Bronchial epithelial cell (primary cell): ENCODE data around the gene TBL2. TPM values are rescaled to one million over a fixed set of nuclear protein-coding genes. Genes with fewer than 3 reads are reported as not detected.
A peak's percentile ranks its signal among the peaks of the same experiment; 100 is the strongest.
"Not testable (repeated sequence)": the region's sequence is repeated elsewhere in the genome, so short reads cannot be mapped to it uniquely, and the experiment has no call there.

Source experiments
- DNase-seq: peaks from one replicate; pipeline ENCODE4 v3.0.0-alpha.2; 2010; ENCODE audit warnings: low read depth
- FAIRE-seq: peaks from 2 replicates; lab custom pipeline; 2011; peaks lifted over from hg19 to GRCh38; lab: Jason Lieb, UNC
- H3K27me3 ChIP-seq: 2 replicates; pipeline ENCODE4 v1.5.1; 2011; ENCODE audit warnings: low read length; ENCODE audit not compliant: control insufficient read depth, insufficient read depth
- H3K36me3 ChIP-seq: 2 replicates; pipeline ENCODE4 v1.5.1; 2011; ENCODE audit warnings: low read length; ENCODE audit not compliant: control insufficient read depth, insufficient read depth
- H3K4me3 ChIP-seq: 2 replicates; pipeline ENCODE4 v1.5.1; 2011; ENCODE audit warnings: mild to moderate bottlenecking, low read depth, low read length, control low read depth
- total RNA-seq: library from RNA; depleted of rRNA; stranded (reverse); fragments of >200 nt; gene quantifications from 2 replicates; pipeline ENCODE4 v1.2.1, GENCODE V29; 2014
- TF ChIP-seq, protein P1 (sequence below): IDR thresholded peaks from 2 replicates; pipeline ENCODE4 v1.5.1; 2011; ENCODE audit warnings: mild to moderate bottlenecking, moderate library complexity, low read length, control low read depth, inconsistent platforms; ENCODE audit not compliant: insufficient read depth, severe bottlenecking

Gene TBL2
- total RNA-seq, 1 donor from 2014 or later: 78.7 TPM

DNA sequence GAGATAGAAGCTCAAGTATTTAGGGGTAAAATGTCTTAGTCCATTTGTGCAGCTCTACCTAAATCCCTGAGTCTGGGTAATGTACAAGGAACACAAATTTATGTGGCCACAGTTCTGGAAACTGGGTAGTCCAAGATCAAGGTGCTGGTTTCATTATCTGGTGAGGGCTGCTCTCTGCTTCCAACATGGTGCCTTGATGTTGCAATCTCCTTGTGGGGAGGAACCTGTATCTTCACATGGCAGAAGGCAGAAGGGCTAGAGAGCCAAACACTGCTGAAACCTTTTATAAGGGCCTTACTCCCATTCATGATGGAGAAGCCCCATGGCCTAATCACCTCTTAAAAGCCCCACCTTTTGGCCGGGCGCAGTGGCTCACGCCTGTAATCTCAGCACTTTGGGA is 47.6 kb downstream of the TBL2 start:
- no peak for FAIRE-seq
- Histone ChIP-seq H3K4me3 (no peak overlapping the region), H3K36me3 (no peaks in the 10 kb centered on the region), H3K27me3 (no peaks in the 10 kb centered on the region)
- TF ChIP-seq, protein P1, sequence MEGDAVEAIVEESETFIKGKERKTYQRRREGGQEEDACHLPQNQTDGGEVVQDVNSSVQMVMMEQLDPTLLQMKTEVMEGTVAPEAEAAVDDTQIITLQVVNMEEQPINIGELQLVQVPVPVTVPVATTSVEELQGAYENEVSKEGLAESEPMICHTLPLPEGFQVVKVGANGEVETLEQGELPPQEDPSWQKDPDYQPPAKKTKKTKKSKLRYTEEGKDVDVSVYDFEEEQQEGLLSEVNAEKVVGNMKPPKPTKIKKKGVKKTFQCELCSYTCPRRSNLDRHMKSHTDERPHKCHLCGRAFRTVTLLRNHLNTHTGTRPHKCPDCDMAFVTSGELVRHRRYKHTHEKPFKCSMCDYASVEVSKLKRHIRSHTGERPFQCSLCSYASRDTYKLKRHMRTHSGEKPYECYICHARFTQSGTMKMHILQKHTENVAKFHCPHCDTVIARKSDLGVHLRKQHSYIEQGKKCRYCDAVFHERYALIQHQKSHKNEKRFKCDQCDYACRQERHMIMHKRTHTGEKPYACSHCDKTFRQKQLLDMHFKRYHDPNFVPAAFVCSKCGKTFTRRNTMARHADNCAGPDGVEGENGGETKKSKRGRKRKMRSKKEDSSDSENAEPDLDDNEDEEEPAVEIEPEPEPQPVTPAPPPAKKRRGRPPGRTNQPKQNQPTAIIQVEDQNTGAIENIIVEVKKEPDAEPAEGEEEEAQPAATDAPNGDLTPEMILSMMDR: no peak
- no peak for DNase-seq

DNA sequence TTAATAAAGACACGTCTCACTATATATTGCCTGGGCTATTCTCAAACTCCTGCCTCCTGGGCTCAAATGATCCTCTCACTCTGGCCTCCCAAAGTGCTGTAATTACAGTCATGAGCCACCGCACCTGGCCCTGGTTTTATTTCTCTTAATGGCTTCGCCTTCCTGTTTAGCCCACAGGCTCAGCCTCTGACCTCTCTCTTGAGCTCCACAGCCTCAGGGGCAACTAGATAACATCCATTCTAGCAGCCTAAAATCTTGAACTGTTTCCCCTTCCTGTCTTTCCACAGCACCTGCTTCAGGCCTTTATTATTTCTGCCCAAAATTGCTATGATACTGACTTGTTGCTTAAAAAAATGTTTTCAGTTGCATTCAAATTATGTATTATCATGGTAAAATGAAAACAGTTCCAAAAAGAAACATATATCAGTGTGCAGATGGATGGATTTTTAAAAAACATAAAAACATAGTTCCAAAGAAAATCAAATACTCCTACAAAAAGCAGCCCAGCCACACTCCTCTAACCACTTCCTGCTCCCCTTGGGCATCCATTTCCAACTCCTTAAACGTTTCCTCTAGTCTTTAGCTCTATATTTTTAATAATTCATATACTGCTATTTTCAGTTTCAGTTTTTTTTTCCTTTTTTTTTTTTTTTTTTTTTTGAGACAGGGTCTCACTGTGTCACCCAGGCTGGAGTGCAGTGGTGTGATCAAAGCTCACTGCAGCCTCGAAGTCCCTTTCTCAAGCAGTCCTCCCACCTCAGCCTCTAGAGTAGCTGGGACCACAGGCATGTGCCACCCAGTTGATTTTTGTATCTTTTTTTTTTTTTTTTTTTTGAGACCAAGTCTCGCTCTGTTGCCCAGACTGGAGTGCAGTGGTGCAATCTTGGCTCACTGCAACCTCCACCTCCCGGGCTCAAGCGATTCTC is 51.2 kb downstream of the TBL2 start:
- no peaks in the 10 kb centered on the region for H3K36me3 ChIP-seq
- TF ChIP-seq, protein P1: no peak
- no peak for DNase-seq
- H3K4me3 ChIP-seq: no peak overlapping the region
- H3K27me3 ChIP-seq: no peaks in the 10 kb centered on the region
- no peak for FAIRE-seq

DNA sequence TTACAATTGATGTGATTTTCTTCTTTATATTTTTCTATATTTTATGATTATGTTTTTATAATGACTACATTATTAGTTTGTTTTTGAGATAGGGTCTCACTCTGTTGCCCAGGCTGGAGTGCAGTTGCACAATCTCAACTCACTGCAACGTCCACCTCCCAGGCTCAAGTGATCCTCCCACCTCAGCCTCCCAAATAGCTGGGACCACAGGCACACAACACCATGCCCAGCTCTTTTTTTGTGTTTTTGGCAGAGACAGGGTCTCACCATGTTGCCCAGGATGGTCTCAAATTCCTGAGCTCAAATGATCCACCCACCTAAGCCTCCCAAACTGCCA is 52.3 kb downstream of the TBL2 start:
- not testable (repeated sequence) for H3K36me3 ChIP-seq, FAIRE-seq, H3K27me3 ChIP-seq

DNA sequence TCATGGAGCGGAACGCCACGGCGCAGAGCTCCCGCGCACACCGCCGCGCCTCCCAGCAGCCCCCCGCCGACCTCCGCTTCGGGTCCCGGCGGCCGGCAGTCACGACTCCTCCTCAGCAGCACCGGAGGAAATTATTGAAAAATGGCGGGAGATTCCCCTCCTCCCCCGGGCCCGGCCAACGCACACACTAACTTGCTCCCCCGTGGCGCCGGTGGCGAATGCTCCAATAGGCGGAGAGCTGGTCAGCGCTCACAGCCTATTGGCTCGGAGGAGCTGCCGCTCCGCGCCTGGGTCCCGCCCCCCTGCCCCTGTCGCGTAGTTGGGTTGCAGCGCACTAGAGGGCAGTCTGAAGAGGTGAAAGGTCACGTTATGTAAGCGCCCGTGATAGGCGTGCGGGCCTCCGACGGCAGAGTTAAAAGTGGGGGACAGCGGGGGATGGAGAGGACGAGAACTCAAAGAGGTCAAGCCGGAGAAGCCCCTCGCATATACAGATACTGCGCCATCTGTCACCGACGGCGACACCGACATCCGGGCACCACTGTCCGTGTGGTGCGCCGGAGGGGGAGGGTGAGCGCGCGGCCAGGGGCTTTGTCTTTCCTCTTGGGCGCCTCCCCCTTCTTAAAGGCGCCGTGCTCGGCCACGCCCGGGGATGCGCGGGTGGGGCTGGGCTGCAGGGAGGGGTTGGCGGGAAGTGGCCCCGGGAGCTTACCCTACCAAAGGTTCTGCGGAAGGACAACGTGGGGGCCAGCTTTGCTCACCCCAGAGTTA is 56.1 kb downstream of the TBL2 start, which contains the start of gene BAZ1B:
Gene BAZ1B, minus strand, starts transcription at position 189 of the 768 bp plus-strand sequence. CDS start 360 bp downstream, outside the sequence.
- Histone ChIP-seq H3K36me3 (no peaks in the 10 kb centered on the region), H3K27me3 (no peaks in the 10 kb centered on the region), H3K4me3 (peak within 1 kb of the TSS; percentile 60)
- DNase-seq: peak; percentile 87
- TF ChIP-seq, protein P1: peak; percentile 16
- no peak for FAIRE-seq

More for the DNA sequence above, 52.3 kb downstream of the TBL2 start:
- not testable (repeated sequence) for DNase-seq, H3K4me3 ChIP-seq

DNA sequence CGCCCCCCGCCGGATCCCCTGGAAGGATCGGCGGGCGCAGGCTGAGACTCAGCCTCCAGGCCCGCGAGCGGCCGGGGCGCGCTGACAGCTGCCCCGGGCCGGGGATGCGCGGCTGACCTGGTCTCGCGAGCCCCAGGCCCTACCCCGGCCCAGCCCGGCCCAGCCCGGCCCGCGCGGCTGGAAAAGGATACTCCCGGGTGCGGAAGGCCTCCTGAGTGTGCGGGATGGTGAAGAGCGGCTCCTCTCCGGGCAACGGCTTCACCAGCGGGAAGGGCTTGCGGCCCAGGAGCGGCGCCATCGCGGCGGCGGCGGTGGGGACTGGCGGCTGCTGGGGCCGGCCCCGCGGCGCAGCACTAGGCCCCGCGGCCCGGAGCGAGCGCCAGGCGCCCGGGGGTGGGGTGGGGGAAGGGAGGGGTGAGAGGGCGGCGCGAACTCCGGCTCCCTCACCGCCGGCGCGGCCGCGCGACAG is 56.7 kb downstream of the TBL2 start:
- H3K36me3 ChIP-seq: no peaks in the 10 kb centered on the region
- FAIRE-seq (no peak), DNase-seq (peak; percentile 7)
- H3K27me3 ChIP-seq: no peaks in the 10 kb centered on the region
- TF ChIP-seq, protein P1: no peak
- peak overlapping the region; percentile 60 for H3K4me3 ChIP-seq
